Brain microvascular endothelial cell (primary cell): Measurements from ENCODE around the gene SPACA9.

ENCODE experiments used
- DNase-seq: peaks from one replicate; pipeline ENCODE4 v3.0.0-alpha.2; 2020
- H3K27ac ChIP-seq: fragments of 250-450 bp; sonication (Bioruptor Pico); 2 replicates; pipeline ENCODE4 v1.5.1; 2020; ENCODE audit warnings: mild to moderate bottlenecking, moderate library complexity
- H3K27me3 ChIP-seq: fragments of 250-450 bp; sonication (Bioruptor Pico); replicated peaks from 2 replicates; pipeline ENCODE4 v1.5.1; 2020; ENCODE audit warnings: mild to moderate bottlenecking
- H3K36me3 ChIP-seq: fragments of 250-450 bp; sonication (Bioruptor Pico); replicated peaks from 2 replicates; pipeline ENCODE4 v1.5.1; 2020; ENCODE audit warnings: mild to moderate bottlenecking
- H3K4me3 ChIP-seq: 2 replicates; pipeline ENCODE4 v1.5.1; 2011; ENCODE audit warnings: low read depth, mild to moderate bottlenecking, control low read depth, low read length, moderate library complexity
- CTCF ChIP-seq: IDR thresholded peaks from 2 replicates; pipeline ENCODE4 v1.5.1; 2011; ENCODE audit warnings: low read depth, mild to moderate bottlenecking, moderate library complexity, low read length, control low read depth, inconsistent platforms; ENCODE audit errors: missing control alignments
- in situ Hi-C: cut with HindIII; loops from 2 replicates; pipeline ENCODE4 v1.10.0; 2017; ENCODE audit warnings: low sequenced_read_pairs, low pct_ligation_motif_present

SPACA9 gene

GRCh38 chr9:132883349-132884294 lies 4.9 kb downstream of the SPACA9 start:
- Histone ChIP-seq H3K36me3 (no peaks in the 10 kb centered on the region), H3K4me3 (no peak overlapping the region), H3K27ac (no peak overlapping the region), H3K27me3 (no peaks in the 10 kb centered on the region)
- no peak for TF ChIP-seq CTCF
- no peak for DNase-seq
- in situ Hi-C loops = no loop called here

- in situ Hi-C loops = no loop called here
- no peaks in the 10 kb centered on the region for H3K36me3 ChIP-seq
- H3K4me3 ChIP-seq = no peak overlapping the region
- TF ChIP-seq CTCF = no peak
- H3K27me3 ChIP-seq = no peaks in the 10 kb centered on the region
- no peak for DNase-seq
- H3K27ac ChIP-seq = no peak overlapping the region
These were observed 7.1 kb downstream of the SPACA9 start for GRCh38 chr9:132885720-132886333.

GRCh38 chr9:132886334-132886725 lies 7.6 kb downstream of the SPACA9 start:
- no peak for TF ChIP-seq CTCF
- Histone ChIP-seq H3K36me3 (no peaks in the 10 kb centered on the region), H3K4me3 (no peak overlapping the region), H3K27ac (no peak overlapping the region), H3K27me3 (no peaks in the 10 kb centered on the region)
- DNase-seq = no peak
- in situ Hi-C loops = no loop called here

- no peak overlapping the region for H3K4me3 ChIP-seq
- no peak for DNase-seq
- H3K27me3 ChIP-seq = no peaks in the 10 kb centered on the region
- no peak for TF ChIP-seq CTCF
- H3K27ac ChIP-seq = no peak overlapping the region
- in situ Hi-C loops = no loop called here
- H3K36me3 ChIP-seq = no peaks in the 10 kb centered on the region
These were observed 8.8 kb downstream of the SPACA9 start for GRCh38 chr9:132887181-132888120.

- DNase-seq = no peak
- no peak overlapping the region for H3K27ac ChIP-seq
- in situ Hi-C loops = no loop called here
- no peaks in the 10 kb centered on the region for H3K27me3 ChIP-seq
- no peak overlapping the region for H3K4me3 ChIP-seq
- no peak for TF ChIP-seq CTCF
- H3K36me3 ChIP-seq = no peaks in the 10 kb centered on the region
These were observed 9.5 kb downstream of the SPACA9 start for GRCh38 chr9:132888151-132888550.
